ENCODE results near the gene CFAP74.
A peak's percentile ranks its signal among the peaks of the same experiment; 100 is the strongest.

The CFAP74 gene

GRCh38 chr1:2041887-2042286, 38.3 kb upstream of the CFAP74 start:
- DNase-seq: no peak

- no peak for DNase-seq
Observed at GRCh38 chr1:2041305-2041704, 37.7 kb upstream of the CFAP74 start.

- DNase-seq: no peak
Observed at GRCh38 chr1:2039251-2039650, 35.7 kb upstream of the CFAP74 start.

- no peak for DNase-seq
Observed at GRCh38 chr1:2038229-2038628, 34.6 kb upstream of the CFAP74 start.

- DNase-seq: no peak
Observed at GRCh38 chr1:2037314-2037979, 33.9 kb upstream of the CFAP74 start.

GRCh38 chr1:2036287-2036686, 32.7 kb upstream of the CFAP74 start:
- DNase-seq: no peak

- no peak for DNase-seq
Observed at GRCh38 chr1:2033165-2033564, 29.6 kb upstream of the CFAP74 start.

GRCh38 chr1:2032737-2033136, 29.2 kb upstream of the CFAP74 start:
- DNase-seq: no peak

- DNase-seq: no peak
Observed at GRCh38 chr1:2031546-2032540, 28.3 kb upstream of the CFAP74 start.

GRCh38 chr1:2030076-2030871, 26.7 kb upstream of the CFAP74 start:
- no peak for DNase-seq

GRCh38 chr1:2029561-2029960, 26.0 kb upstream of the CFAP74 start:
- no peak for DNase-seq

- no peak for DNase-seq
Observed at GRCh38 chr1:2028870-2029560, 25.4 kb upstream of the CFAP74 start.

GRCh38 chr1:2027961-2028583, 24.5 kb upstream of the CFAP74 start:
- no peak for DNase-seq

- DNase-seq: peak; percentile 4
Observed at GRCh38 chr1:2025491-2025981, 21.9 kb upstream of the CFAP74 start.

- DNase-seq: no peak
Observed at GRCh38 chr1:2024887-2025286, 21.3 kb upstream of the CFAP74 start.

- DNase-seq: no peak
Observed at GRCh38 chr1:2024451-2024850, 20.9 kb upstream of the CFAP74 start.

GRCh38 chr1:2023187-2023586, 19.6 kb upstream of the CFAP74 start:
- no peak for DNase-seq

- DNase-seq: no peak
Observed at GRCh38 chr1:2022063-2022770, 18.6 kb upstream of the CFAP74 start.

GRCh38 chr1:2021550-2021949, 18.0 kb upstream of the CFAP74 start:
- DNase-seq: no peak

- no peak for DNase-seq
Observed at GRCh38 chr1:2020310-2020655, 16.7 kb upstream of the CFAP74 start.

GRCh38 chr1:2019571-2020309, 16.2 kb upstream of the CFAP74 start:
- DNase-seq: no peak
